Stimulated activated CD4-positive, alpha-beta T cell treated with anti-CD3 and anti-CD28 coated beads, Interleukin-2, amount 100 ng/mL, for 4 hours (primary cell): ENCODE results near the gene RHNO1.
A peak's percentile ranks its signal among the peaks of the same experiment; 100 is the strongest.
"Not testable (repeated sequence)": the region's sequence is repeated elsewhere in the genome, so short reads cannot be mapped to it uniquely, and the experiment has no call there.

Experiments
- DNase-seq: peaks from one replicate; pipeline ENCODE4 v3.0.0-alpha.2; 2020; ENCODE audit warnings: low read depth

Gene RHNO1

DNA sequence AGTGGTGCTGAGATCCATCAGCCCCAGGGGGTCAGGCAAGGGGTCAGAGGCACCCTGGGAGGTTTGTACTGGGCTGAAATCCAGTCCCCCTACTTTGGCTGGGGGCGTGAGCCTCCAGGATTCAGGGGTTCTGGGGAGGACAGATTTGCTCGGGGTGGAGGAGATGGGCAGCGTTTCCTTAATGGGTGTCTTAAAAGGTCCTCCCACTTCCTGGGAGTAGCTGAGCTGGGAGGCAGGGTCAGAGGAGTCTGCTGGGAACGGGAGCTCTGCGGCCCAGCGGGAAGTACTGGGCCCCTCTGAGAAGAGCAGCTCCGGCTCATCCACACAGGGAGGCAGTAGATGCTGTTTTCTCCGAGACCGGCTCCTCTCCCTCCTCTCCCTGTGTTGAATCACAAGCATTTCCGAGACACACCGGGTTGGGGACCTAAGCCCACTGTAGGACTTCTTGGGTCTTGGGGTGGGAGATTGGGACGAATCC is 18.0 kb upstream of the RHNO1 start:
- no peak for DNase-seq

DNA sequence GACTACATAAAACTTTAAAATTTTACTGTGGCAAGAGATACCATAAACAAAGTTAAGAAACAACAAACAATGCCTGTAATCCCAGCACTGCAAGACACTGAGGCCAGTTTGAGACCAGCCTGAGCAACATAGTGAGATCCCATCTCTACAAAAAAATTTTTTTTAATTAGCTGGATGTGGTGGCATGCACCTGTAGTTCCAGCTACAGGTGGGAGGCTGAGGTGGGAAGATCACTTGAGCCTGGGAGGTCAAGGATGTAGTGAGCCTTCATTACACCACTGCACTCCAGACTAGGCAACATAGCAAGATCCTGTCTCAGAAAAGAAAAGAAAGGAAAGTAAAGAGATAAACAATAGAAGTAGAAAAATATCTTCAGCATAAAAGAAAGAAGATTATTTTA is 16.9 kb upstream of the RHNO1 start:
- DNase-seq = no peak

DNA sequence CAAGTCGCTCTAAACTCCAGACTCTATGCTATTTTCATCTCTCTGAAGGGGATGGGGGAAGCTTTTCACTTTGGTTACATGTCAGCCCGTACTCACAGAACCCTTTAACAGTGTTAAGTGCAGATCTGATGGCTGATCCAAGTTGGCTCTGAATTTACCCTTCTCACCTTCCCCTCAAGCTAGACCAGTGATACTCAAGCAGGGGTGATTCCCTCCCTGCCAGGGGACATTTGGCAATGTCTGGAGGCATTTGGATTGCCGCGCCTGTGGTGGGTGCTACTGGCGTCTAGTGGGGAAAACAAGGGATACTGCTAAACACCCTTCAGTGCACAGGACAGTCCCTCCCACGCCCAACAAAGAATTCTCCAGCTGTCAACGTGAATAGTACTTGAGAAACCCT is 14.1 kb upstream of the RHNO1 start:
- DNase-seq = no peak

DNA sequence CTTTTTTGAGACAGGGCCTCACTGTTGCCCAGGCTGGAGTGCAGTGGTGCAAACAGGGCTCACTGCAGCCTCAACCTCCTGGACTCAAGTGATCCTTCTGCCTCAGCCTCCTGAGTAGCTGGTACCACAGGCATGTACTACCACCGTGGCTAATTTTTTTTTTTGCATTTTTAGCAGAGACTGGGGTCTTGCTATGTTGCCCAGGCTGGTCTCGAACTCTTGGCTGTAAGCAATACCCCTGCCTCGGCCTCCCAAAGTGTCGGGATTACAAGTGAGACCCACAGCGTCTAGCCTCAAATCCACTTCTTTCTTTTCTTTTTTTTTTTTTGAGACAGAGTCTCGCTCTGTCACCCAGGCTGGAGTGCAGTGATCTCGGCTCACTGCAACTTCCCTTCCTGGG is 13.6 kb upstream of the RHNO1 start:
- DNase-seq = not testable (repeated sequence)

DNA sequence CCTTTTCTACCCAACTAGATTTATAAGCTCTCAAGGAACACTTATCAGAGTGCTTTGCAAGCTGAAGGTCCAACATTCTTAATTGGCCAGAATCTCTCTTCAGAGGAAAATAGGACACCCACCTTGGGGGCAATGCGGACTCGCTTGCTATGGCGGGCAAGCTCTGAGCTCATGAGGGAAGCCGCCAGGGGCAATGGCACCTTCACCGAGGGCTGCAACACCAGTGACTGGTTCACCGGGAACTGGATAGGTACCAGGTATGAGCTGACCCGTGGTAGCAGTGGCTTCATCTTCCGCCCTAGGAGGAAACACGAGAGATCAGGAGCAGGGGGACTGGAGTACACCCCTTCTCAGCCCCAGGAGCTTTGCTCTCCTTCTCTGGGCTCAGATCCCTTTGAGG is 12.8 kb upstream of the RHNO1 start:
- DNase-seq = no peak

DNA sequence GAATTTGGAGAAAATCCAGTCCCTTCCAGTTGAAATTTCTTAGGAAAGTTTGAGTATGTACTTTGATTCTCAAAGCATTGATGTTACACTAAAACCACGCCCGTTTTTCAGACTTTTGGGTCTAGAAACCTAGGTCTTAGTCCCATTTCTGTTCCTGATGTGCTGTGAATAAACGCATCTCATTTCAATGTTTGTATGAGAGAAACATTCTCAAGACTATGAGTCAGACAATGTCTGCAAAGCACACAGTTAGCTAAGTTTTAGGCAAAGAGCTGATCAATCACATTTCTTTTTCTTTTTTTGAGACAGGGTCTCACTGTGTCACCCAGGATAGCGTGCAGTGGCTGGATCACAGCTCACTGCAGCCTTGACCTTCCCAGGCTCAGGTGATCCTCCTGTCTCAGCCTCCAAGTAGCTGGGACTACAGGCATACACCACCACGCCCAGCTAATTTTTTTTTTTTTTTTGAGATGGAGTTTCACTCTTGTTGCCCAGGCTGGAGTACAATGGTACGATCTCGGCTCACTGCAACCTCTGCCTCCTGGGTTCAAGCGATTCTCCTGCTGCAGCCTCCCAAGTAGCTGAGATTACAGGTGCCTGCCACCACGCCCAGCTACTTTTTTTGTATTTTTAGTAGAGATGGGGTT is 7.9 kb upstream of the RHNO1 start:
- not testable (repeated sequence) for DNase-seq

DNA sequence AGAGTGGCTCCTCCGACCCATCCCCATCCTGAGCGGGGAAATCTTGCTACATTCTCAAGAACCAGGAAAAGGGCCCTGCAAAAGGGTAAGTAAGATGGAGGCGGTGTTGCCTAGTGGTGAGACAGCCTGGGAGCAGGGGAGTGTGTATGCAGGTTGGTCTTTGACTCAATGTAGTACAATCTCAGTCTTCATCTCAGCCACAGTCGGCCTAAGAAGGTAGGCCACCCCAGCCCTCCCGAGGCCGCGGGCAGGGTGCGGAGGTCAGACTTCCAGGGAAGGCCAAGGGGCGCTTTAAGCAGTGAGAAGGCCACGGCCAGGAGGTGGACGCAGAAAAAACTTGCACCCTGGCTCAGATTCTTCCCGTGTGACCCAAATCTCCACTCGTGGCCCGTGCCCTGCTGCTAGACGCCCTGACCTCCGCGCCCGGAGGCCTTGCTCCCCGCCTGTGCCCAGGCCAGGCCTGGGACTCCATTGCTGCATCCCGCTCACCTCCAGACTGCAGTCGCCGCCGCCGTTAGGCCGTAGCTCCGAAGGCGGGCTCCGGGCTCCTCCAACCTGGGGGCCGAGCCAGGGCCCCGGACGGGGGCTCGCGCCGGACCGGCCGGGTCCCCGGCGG is 484 bp upstream of the RHNO1 start:
- no peak for DNase-seq

DNA sequence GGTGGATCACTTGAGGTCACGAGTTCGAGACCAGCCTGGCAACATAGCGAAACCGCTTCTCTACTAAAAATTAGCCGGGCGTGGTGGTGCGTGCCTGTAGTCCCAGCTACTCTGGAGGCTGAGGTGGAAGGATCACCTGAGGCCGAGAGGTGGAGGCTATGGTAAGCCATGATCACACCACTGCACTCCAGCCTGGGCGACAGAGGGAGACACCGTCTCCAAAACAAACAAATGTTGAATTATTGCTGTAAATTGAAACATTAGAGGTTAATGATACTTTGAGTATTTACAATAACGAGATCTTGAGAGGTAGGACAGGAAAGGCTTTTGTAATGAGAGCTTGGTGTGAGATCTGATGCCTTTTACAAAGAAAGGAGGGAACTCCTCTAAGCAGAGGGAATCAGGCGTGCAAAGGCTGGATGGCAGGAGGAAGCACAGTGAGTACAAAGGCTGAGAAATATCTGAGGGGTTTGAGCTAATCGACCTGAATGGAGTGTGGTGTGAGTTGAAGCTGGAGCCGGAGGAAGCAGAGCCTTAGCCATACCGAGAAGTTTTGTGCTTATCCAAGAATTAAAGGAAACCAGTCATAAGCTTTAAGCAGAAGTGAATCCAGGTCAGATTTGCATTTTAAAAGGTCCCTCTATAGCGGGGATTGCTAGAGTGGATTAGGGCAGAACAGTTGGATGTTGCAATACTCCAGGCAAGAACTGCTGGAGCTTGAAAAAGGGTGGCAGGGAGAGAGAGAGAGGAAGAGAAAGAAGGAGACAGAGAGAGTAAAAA is 1.1 kb downstream of the RHNO1 start:
- DNase-seq = no peak

DNA sequence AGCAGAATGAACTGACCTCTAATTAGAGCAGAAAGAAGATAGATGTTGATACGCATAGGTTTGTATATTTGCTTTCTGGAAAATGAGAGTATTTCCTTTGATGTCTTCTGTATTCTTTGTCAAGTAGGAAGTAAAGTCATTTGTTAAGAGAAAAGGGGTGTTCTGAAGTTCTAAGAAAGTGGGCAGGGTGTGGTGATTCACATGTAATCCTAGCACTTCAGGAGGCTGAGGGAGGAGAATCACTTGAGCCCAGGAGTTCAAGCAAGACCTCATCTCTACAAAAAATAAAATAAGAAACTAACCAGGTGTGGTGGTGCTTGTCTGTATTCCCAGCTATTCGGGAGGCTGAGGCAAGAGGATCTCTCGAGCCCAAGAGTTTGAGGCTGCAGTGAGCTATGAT is 2.8 kb downstream of the RHNO1 start:
- no peak for DNase-seq

DNA sequence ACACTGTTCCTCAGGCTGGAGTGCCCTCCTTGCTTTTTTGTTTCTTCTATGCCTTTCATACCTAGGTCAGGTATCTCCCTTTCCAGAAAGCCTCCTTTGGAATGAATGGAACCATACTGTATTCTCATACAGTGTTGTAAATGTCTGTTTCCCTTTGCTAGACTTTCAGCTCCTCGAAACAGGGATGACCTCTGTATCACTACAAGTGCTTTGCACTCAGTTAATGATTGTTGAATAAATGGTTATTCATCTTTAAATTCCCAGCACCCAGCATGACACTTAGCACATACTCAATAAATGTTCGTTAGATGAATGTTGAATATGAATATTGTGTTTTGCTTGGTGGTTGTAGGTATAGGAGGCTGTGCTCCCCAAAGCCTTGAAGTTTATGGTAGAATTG is 7.8 kb downstream of the RHNO1 start:
- DNase-seq = no peak

DNA sequence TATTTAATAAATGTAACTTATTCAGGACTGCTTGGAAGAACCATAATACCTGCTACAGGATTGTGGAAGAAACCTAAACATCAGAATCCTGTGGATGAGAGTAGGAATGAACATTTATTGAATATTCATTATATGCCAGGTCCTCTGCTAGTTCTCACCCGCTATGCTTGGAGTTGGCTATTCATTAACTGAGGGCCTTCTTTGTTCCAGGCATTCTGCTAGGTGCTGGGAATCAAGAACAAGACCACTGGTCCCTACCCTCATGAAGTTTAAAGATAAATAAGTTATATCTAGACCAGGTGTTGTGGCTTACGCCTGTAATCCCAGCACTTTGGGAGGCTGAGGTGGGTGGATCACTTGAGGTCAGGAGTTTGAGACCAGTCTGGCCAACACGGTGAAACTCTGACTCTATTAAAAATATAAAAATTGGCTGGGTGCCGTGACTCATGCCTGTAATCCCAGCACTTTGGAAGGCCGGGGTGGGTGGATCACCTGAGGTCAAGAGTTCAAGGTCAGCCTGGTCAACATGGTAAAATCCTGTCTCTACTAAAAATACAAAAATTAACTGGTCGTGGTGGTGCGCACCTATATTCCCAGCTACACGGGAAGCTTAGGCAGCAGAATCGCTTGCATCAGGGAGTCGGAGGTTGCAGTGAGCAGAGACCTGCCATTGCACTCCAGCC is 9.9 kb downstream of the RHNO1 start:
- DNase-seq = no peak

DNA sequence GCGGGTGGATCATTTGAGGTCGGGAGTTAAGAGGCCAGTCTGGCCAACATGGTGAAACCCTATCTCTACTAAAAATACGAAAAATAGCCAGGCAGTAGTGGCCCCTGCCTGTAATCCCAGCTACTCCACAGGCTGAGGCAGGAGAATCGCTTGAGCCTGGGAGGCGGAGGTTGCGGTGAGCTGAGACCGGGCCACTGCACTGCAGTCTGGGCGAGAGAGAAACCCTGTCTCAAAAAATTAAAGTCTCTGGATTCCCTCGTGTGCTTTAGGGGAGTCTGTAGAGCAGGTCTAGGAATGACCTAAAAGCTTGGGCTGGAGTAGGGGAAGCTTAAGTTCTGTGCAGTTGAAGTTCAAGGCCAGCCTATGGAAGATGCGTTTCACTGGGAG is 13.0 kb downstream of the RHNO1 start:
- no peak for DNase-seq

DNA sequence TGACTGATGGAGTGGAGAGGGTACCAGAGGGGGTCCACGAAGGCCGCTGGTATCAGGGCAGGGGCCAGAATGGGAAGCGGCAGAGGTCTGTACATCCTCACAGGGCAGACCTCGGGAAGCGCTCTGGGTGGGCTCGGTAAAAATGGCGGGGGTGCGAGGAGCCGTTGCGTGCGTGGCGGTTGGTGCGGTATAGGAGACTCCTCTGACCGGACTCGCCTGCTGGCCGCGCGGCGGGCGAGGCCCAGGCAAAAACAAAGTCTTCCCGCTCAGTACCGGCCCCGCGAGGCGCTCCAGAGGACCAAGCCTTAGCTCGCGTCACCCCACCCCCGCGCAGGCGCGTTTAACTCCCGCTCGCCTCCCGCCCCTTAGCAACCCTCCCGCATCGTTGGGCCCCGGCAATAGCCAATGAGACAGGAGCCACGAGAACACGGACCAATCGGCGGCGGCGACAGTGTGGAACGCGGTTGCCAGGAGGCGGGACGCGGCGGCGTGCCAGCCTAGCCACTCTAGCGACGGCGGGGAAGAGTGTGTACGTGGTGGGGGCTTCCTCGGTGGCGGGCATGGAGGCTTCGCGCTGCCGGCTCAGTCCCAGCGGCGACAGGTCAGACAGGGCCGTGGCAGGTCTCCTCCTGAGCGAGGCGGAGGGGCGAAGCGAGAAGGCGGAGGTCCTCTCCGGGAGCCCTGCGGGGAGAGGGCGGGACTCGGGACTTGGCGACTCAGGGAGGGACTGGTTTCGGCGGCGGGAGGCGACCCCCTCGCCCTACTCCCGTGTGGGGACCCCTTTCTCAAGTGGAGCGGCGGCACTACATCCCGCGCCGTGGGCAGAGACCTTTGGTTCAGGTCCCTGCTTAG is 13.6 kb downstream of the RHNO1 start, which contains the start of gene TULP3:
Gene TULP3 (plus strand): TSS at position 504 of the 852 bp plus-strand sequence. CDS start 57 bp downstream, at position 561.
- DNase-seq = peak; percentile 98

DNA sequence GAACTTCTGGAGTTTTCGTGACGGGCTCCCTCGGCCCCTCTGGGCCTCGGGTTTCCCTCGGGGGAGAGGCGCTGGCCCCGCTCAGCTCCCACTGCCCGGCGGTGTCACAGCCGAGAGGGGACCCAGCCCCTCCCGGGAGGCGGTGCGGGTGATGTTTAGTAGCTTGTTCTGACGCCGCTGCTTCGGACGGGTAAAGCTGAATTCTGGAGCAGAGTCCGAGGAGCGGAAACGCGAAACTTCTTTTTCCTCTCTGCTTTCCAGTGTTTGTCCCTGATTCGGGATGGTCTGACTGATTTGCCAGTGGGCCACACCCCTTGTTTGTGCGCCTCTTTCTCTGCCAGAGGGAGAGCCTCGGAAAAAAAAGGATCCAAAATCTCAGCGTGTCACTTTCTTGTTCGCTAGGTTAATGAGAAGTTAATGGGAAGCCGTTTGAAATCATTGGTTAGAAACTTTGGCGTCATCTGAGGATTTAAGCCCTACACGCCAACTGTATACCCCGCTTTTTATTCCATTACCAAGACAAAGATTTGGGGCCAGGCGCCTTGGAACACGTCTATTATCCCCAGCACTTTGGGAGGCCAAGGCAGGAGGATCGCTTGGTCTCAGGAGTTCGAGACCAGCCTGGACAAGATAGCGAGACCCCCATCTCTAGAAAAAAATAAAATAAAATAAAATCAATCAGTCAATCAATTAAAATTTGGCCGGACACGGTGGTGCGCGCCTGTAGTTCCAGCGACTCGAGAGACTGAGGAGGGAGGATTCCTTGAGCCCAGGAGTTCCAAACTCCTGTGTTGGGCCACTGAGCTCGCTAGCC is 14.4 kb downstream of the RHNO1 start:
- DNase-seq = no peak

DNA sequence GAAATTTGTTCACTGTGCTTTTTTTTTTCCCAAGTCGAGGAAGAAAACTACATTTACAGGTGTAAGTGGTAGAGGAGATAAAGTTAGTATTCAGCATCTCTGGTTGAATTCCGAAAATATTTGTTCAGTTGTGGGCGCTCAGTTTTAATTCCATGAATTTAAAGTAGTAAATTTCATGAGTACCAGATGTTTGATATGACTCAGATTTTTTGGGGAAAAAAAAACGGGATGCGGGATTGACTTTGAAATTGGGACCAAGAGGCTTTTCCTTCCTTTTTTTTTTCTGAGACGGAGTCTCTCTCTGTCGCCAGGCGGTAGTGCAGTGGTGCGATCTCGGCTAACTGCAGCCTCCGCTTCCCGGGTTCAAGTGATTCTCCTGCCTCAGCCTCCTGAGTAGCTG is 15.2 kb downstream of the RHNO1 start:
- DNase-seq = no peak

DNA sequence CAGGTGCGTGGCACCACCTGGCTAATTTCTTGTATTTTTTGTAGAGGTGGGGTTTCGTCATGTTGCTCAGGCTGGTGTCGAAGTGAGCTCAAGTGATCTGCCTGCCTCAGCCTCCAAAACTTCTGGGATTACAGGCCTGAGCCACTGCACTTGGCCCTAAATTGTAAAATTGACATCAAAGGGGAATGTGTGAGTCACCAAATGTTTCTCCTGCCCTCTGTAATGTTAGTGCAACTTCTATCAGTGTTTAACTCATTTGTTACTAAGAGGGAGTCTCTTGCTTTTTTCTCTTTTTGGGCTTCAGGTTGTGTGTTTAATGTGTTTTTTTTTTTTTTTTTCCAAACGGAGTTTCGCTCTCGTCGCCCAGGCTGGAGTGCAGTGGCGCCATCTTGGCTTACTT is 16.0 kb downstream of the RHNO1 start:
- no peak for DNase-seq

DNA sequence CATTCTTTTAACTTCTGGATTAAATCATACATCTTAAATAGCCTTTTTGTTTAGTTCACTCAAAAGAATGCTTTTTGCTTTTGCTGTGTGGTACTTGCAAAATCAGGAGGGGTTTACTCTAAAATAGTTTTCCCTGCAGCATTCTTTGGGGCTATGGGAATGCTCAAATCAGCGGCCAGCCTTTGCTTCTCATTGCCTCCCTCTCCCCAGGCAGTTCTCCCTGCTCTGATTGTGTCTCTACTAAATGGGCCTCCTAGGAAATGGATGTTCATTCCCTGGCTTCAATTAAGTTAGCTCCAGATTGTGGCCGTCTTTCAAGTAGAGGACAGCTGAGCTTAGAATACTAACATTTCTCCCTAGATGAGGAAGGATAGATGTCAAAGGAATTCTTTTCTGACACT is 18.0 kb downstream of the RHNO1 start:
- DNase-seq = no peak

DNA sequence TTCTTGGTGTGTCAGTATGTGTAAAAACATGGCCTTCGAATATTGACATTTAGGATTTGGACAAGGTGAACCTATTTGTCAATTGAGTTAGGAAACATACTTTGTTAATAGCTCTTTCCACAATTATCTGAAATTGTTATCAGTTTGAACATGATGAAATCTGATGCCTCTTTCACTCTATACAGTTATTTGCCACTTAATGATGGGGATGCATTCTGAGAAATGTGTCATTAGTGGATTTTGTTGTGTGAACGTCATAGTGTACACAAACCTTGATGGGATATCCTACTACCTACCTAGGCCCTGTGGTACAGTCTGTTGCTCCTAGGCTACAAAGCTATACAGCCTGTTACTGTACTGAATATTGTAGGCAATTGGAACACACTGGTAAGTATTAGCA is 18.5 kb downstream of the RHNO1 start:
- DNase-seq = no peak

DNA sequence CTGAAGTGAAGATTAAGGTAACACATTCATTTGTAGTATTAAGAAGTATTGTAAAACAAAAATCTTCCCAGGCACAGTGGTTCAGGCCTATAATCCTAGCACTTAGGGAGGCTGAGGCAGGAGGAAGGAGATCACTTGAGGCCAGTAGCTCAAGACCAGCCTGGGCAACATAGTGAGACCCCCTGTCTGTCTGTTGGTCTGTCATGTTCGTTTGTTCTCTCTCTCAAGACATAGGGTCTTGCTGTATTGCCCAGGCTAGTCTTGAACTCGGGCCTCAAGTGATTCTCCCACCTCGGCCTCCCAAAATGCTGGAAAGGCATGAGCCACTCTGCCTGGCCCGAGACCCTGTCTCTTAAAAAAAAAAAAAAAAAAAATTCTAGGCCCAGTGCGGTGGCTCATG is 20.4 kb downstream of the RHNO1 start:
- DNase-seq = no peak

DNA sequence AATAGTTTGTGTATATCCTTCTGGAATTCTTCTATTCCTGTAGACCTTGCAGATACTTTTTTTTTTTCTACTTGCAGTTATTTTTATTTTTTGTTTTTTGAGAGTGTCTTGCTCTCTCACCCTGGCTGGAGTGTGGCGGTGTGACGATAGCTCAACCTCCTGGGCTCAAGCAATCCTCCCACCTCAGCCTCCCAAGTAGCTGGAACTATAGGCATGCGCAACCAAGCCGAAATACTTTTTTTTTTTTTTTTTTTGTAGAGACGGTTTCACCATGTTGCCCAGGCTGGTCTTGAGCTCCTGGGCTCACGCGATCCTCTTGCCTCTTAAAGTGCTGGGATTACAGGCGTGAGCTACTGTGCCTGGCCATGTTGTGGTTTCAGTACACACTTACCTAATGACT is 23.6 kb downstream of the RHNO1 start:
- no peak for DNase-seq
